Skeletal muscle tissue (tissue), 4 donors: ENCODE measurements around the gene CIDEA. TPM values are rescaled to one million over a fixed set of nuclear protein-coding genes. Genes with fewer than 3 reads are reported as not detected.

Experiments used
- H3K27ac ChIP-seq: one replicate; pipeline ENCODE4 v1.7.0; 2013; ENCODE audit warnings: mild to moderate bottlenecking, low read depth, low read length, inconsistent platforms
- H3K27me3 ChIP-seq, 3 donors: one replicate each; pipeline ENCODE4 v1.7.0; 2013; ENCODE audit warnings: low read length in 3 of 3; ENCODE audit not compliant: control insufficient read depth in 3 of 3, insufficient read depth in 3 of 3
- H3K36me3 ChIP-seq, 3 donors: one replicate each; pipeline ENCODE4 v1.7.0; 2013; ENCODE audit warnings: low read length in 3 of 3; ENCODE audit not compliant: control insufficient read depth in 3 of 3, insufficient read depth in 3 of 3
- H3K4me1 ChIP-seq, 3 donors: one replicate each; pipeline ENCODE4 v1.7.0; 2013; ENCODE audit warnings: low read length in 3 of 3, mild to moderate bottlenecking in 3 of 3; ENCODE audit not compliant: control insufficient read depth in 3 of 3, insufficient read depth in 3 of 3
- H3K4me3 ChIP-seq, 3 donors: one replicate each; pipeline ENCODE4 v1.7.0; 2013; ENCODE audit warnings: low read length in 3 of 3
- H3K9ac ChIP-seq, 3 donors: one replicate each; pipeline ENCODE4 v1.7.0; 2013; ENCODE audit warnings: low read length in 3 of 3, mild to moderate bottlenecking in 3 of 3, moderate library complexity in 2 of 3, low read depth in 1 of 3
- H3K9me3 ChIP-seq, 3 donors: one replicate each; pipeline ENCODE4 v1.7.0; 2013; ENCODE audit warnings: low read length in 3 of 3; ENCODE audit not compliant: control insufficient read depth in 3 of 3
- total RNA-seq: library from RNA; depleted of rRNA; stranded (reverse); fragments of >200 nt; gene quantifications from one replicate; pipeline ENCODE4 v1.2.3, GENCODE V29; 2014
- donor health status: Osteomylitis.

Gene CIDEA
- total RNA-seq, 1 donor from 2014 or later = 2.1 TPM

DNA sequence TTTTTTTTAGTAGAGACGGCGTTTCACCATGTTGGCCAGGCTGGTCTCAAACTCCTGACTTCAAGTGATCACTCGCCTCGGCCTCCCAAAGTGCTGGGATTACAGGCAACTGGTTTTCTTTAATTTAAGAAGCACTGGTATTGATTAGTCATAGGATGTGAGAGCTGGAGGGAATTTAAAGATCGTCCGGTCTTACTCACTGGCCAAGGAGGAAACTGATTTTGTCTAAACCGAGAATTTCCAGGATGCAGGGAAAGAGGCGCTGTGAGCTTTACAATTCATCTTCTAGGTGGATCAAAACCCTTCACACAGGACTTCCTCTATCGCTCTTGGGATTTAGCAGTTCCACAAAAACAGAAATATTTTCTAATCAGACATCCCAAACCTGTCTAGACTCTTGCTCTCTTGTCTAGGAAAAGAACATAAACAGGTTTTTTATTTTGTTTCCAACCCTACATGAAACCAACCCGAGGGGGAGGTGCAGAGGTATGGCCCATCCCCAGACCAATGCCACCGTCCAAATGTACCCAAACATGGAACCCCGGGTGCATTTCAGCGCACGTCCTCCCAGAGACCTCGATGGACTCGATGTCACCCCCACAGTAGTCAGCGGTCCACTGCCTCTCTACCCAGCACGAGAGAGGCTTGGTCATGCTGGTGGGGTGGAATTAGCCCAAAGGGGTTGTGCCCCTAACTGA is 41.4 kb downstream of the CIDEA start:
- Histone ChIP-seq H3K27me3 (peaks cover 2 to 12% (median 4%) of the 10 kb centered on the region in 3 donors), H3K9ac (no peak overlapping the region), H3K27ac (no peak overlapping the region), H3K4me3 (no peak overlapping the region), H3K9me3 (peaks cover 0 to 2% (median 0%) of the 10 kb centered on the region in 3 donors), H3K4me1 (no peaks in the 10 kb centered on the region), H3K36me3 (no peaks in the 10 kb centered on the region)

DNA sequence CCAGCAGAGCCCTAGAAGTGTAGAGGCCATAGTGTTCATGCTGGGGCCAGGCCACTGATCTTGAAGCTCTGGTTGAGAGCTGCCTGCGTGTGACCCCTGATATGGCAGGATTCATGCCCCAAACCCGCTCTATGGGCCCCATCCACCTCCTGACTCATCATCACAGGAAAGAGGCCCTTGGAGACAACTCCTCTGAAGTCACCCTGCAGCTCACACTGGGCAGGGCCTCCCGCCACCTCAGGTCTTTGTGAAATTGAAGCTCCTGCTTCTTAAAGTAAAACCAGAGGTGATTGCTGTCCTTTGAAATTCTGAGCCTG is 41.9 kb downstream of the CIDEA start:
- Histone ChIP-seq H3K36me3 (no peaks in the 10 kb centered on the region), H3K27ac (no peak overlapping the region), H3K27me3 (peaks cover 2 to 12% (median 4%) of the 10 kb centered on the region in 3 donors), H3K9me3 (peaks cover 0 to 2% (median 0%) of the 10 kb centered on the region in 3 donors), H3K4me1 (no peaks in the 10 kb centered on the region), H3K4me3 (no peak overlapping the region), H3K9ac (no peak overlapping the region)

GRCh38 chr18:12296457-12296856 is 42.3 kb downstream of the CIDEA start:
- Histone ChIP-seq H3K9ac (no peak overlapping the region), H3K27ac (no peak overlapping the region), H3K9me3 (peaks cover 0 to 2% (median 0%) of the 10 kb centered on the region in 3 donors), H3K36me3 (no peaks in the 10 kb centered on the region), H3K4me3 (no peak overlapping the region), H3K27me3 (peaks cover 4 to 12% (median 4%) of the 10 kb centered on the region in 3 donors), H3K4me1 (no peaks in the 10 kb centered on the region)

DNA sequence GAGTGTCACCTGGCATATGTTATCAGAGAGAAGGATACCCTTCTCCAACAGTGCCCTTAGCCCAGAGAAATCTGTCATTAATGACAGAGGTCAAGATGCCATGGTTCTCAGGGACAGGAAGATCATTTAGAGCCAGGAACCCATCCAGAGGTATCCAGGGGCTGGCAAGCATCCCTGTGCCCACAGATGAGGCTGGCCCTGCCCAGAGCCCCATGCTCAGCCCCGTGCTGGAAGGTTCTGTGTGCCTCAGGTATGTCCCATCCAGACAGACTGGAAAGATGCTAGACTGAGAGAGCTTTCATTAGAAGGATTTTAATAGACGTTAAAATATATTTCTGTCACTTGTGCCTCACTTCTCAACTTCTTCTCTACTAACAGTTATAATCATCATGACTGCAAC is 45.7 kb downstream of the CIDEA start:
- peaks cover 0 to 3% (median under 1%) of the 10 kb centered on the region in 3 donors for H3K27me3 ChIP-seq
- H3K4me3 ChIP-seq = no peak overlapping the region
- no peak overlapping the region for H3K27ac ChIP-seq
- no peaks in the 10 kb centered on the region for H3K36me3 ChIP-seq
- no peak overlapping the region for H3K9ac ChIP-seq
- H3K9me3 ChIP-seq = peaks cover 0 to 2% (median 0%) of the 10 kb centered on the region in 3 donors
- no peaks in the 10 kb centered on the region for H3K4me1 ChIP-seq

- Histone ChIP-seq H3K27me3 (peaks cover 3 to 10% (median 9%) of the 10 kb centered on the region in 3 donors), H3K4me1 (peaks cover 0 to under 1% (median 0%) of the 10 kb centered on the region in 3 donors), H3K9ac (no peak overlapping the region), H3K36me3 (no peaks in the 10 kb centered on the region), H3K27ac (no peak overlapping the region), H3K4me3 (no peak overlapping the region), H3K9me3 (peaks cover 0 to 2% (median 0%) of the 10 kb centered on the region in 3 donors)
Measured at GRCh38 chr18:12301263-12302005, 47.3 kb downstream of the CIDEA start.

DNA sequence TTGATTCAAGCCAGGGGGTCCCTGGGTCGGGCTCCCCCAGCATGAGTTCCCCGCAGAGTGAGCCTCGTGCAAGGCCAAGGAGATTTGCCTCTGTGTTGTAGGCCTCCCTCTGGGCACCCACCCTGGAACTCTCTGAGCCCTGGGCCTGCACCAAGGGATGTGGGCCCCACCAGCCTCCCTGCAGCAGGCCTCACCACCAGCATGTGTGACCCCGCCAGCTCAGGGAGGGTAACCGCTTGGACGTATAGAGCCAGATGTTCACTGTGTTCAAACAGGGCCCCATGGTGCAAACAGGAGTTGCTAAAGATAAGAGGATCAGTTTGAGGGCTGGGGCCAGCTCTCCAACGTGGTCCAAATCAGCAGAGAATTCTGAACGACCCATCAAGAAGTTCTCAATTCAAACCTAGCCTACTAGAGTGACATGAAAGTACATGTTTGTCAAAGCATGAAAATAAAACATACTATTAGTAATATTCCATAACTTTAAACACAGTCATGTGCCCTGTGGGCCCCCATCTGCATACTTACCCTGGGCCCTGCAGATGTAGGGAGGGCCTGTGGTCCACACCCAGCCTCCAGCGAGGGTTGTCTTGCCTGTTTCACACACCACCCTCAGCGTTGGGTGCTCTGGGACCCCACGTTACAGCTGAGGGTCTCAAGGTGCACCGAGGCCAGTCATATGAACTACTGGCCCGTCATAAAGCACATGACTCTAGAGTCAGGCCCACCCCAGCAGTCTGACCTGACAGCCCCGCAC is 48.4 kb downstream of the CIDEA start:
- Histone ChIP-seq H3K36me3 (no peaks in the 10 kb centered on the region), H3K9ac (no peak overlapping the region), H3K27ac (no peak overlapping the region), H3K4me1 (peaks cover 0 to 4% (median 3%) of the 10 kb centered on the region in 3 donors), H3K4me3 (no peak overlapping the region), H3K9me3 (peaks cover 0 to 2% (median 0%) of the 10 kb centered on the region in 3 donors), H3K27me3 (peaks cover 3 to 19% (median 17%) of the 10 kb centered on the region in 3 donors)

DNA sequence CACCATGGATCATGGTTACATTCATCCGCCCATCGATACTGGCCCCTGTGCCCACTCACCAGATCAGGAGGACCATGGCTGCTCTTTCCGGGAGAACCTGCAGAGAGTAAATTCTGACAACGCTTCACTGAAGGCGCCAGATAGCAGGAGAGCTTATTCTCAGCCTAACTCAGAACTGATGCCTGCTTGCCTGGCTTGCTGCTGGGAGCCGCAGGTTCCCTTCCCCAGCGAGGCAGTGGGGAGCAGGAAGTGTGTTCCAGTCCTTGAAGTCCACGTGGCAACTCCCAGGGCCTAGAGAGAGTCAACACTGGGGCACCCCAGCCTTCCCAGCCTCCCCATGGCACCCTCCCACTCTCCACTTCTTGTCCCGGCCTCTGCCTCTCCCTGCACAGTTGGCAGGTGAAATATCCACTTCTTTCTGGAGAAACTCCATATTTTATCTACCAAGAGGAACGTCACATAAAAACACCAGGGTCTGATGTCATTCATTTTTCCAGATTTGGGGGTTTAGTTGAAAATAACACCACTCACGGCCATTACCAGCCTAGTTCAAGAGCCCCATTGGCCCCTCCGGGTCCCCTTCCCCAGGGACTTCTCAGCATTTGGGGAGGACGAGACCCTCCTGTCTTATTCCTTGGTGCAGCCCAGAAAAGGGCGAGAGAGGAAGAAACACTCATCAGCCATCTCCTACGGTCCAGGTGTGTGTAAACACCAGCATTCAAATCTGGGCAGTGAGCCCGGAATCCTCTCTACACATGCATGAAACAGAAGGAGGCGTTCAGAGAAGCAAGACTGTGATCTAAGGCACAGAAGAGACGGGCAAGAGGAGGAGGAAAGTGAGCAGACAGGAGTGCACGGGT is 50.4 kb downstream of the CIDEA start:
- Histone ChIP-seq H3K27ac (no peak overlapping the region), H3K9ac (no peak overlapping the region), H3K36me3 (no peaks in the 10 kb centered on the region), H3K27me3 (peaks cover 3 to 27% (median 21%) of the 10 kb centered on the region in 3 donors), H3K4me3 (no peak overlapping the region), H3K4me1 (peaks cover 2 to 6% (median 5%) of the 10 kb centered on the region in 3 donors), H3K9me3 (no peaks in the 10 kb centered on the region)

GRCh38 chr18:12305211-12305610 is 51.0 kb downstream of the CIDEA start:
- Histone ChIP-seq H3K27me3 (peaks cover 3 to 31% (median 21%) of the 10 kb centered on the region in 3 donors), H3K4me3 (no peak overlapping the region), H3K9me3 (no peaks in the 10 kb centered on the region), H3K4me1 (peaks cover 5 to 10% (median 8%) of the 10 kb centered on the region in 3 donors), H3K36me3 (no peaks in the 10 kb centered on the region), H3K27ac (no peak overlapping the region), H3K9ac (no peak overlapping the region)

DNA sequence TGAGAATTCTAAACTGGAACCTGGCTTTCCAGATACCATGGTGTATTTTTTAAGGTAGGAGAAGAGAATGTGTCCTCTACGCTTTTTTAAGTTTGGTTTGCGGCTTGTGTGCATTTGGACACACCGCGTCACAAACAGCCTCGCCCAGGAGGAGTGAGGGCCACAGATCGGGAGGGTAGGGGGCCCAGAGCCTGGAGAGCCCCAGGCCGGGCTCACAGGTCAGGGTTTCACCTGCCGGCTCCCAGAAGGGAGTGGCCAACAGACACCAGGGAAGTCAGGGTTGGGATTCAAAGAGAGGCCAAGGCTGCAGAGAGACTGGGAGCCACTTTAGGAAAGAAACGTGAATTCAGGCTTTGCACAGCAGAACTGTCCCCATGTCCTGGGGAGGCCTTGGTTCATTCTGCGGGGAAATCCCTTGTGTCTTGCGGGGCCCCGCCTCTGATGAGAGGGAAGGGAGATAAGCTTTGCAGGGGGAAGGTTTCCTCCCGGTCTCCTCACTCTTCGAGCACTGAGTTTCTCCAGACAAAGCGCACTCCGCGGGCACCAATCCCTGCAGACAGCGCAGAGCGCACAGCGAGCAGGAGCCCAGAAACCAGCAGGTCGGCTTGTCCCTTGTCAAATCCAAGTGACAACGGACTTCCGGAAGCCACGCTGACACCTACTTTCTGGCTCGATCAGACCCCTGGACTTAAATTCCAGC is 51.9 kb downstream of the CIDEA start:
- Histone ChIP-seq H3K4me1 (peaks cover 5 to 12% (median 10%) of the 10 kb centered on the region in 3 donors), H3K27ac (no peak overlapping the region), H3K27me3 (peaks cover 3 to 31% (median 21%) of the 10 kb centered on the region in 3 donors), H3K9ac (no peak overlapping the region), H3K4me3 (no peak overlapping the region), H3K36me3 (no peaks in the 10 kb centered on the region), H3K9me3 (no peaks in the 10 kb centered on the region)
